Kasumi-1 (cell line): ENCODE measurements around the gene NACC2.

Experiments used
- DNase-seq, 2 experiments: peaks; one replicate each; lab custom pipeline; 2025; lab: John Stamatoyannopoulos, UW

The NACC2 gene

GRCh38 chr9:136010615-136011361 lies 84.3 kb downstream of the NACC2 start:
- no peak for DNase-seq

DNA sequence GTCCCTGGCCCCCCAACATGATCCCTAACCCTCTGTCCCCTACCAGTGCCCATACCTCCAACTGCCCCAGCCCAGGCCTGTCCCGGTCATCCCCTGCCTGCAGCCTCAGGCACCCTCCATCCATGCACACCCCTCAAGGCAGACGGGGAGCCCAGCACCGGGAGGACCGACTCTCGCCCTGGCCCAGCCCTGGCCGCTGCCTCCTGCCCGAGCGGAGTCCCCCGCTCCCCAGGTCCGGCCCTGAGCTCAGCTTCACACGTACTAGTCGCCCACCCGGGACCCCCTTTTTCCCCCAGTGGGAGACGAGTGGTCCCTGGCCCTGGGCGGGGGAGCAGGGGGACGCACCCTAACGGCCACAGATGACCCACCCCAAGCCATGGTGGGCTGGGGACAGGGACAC lies 84.9 kb downstream of the NACC2 start:
- no peak for DNase-seq

DNA sequence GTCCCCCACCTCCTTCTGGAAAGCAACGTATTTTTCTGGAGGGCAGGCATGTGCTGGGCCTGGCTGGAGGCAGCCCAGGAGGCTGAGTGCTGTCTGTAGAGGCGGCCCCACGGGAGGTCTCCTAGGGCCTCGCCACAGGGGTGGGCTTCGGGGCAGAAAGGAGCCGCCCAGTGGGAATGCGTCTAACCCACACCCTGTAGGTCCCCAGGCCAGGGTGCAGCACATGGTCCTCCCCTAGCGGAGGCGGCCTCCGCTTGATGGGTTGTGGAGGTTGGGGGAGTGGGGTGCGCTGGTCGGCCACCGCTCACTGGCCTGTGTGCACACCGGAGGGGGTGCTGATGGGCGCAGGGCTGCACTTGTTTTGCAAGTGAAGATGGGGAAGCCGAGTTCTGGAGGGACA lies 85.6 kb downstream of the NACC2 start:
- no peak for DNase-seq

- DNase-seq: no peak
Measured at GRCh38 chr9:136008693-136008997, 86.4 kb downstream of the NACC2 start.

GRCh38 chr9:136007934-136008692 lies 87.0 kb downstream of the NACC2 start:
- no peak for DNase-seq

DNA sequence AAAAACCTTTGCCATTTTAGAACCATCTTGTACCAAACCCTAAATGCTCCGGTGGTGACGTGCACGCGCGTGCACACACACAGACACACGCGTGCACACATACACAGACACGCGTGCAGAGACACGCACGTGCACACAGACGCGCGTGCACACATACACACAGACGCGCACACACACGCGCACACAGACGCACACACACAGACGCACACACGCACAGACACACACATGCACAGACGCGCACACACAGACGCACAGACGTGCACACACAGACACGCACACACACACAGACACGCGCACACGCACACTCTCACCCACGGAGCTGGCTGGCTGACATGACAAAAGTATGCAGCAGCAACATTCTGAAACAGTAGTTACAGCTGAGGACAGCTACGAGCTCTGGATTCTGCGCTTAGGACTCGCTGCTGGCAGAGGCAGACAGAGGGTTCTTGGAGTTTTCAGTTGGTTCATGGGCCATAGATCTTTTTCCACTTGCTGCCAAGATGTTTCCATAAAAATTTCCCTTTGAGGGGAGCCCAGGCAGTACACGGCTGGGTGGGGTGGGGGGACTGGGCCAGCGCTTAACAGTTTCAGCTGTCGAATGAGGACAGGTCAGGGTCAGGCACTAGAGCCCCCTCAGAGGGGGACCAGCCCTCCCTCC lies 87.7 kb downstream of the NACC2 start:
- no peak for DNase-seq

- no peak for DNase-seq
Measured at GRCh38 chr9:136006169-136006568, 88.9 kb downstream of the NACC2 start.

DNA sequence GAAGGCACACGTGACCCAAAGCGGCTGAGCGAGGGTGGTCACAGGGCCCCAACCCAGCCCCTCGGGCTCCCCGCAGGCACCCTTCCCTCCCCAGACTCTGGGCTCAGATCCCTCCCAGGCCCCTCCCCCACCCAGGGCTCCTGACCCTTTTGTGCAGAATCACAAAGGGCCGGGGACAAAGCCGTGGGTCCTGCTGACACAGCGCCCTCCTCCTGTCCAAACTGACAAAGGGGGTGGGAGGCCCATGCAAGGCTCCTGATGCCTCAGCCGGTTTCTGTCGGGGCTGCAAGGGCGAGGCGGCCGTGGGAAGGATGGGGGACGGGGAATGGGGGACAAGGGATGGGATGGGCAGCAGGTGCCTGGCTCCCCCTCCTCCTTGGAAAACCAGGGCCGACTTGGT lies 90.4 kb downstream of the NACC2 start:
- no peak for DNase-seq

DNA sequence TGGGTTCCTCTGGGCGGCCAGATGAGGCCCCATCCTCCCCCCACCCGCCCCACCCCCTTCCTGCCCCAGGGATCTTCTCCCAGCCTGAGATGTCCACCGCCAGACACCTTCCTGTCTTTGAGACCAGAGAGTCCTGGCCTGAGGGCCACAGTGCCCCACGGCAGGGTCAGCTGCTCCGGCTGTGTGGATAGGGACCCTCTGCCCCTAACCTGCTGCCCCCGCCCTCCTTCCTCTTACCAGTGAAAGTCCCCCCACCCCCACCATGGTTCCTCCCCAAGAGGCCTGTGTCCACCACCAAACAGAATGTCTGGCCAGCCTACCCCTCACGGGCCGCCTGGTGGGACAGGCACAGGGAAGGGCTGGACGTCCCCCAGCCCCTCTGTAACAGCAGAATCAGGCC lies 90.9 kb downstream of the NACC2 start:
- no peak for DNase-seq

GRCh38 chr9:136003411-136004218 lies 91.5 kb downstream of the NACC2 start:
- DNase-seq: no peak

- DNase-seq: no peak
Measured at GRCh38 chr9:136002881-136003280, 92.2 kb downstream of the NACC2 start.

DNA sequence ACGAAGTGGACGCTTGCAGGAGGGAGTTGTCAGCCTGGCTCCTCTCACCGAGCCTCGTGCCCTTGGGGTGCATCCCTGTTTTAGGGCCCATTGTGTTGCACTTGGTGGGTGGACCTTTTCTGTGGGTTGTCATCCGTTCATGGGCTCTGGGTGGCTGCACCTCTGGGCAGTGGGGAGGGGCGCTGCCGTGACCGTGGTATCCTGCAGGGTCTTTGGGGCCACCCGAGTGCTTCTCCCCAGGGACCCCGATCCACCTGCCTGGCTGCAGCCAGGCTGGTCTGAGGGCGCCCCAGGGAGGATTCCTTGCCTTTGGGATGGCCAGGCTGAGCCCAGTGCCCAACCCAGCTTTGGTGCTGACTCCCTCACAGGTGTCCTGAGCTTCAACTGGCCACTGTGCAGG lies 92.9 kb downstream of the NACC2 start:
- DNase-seq: no peak

DNA sequence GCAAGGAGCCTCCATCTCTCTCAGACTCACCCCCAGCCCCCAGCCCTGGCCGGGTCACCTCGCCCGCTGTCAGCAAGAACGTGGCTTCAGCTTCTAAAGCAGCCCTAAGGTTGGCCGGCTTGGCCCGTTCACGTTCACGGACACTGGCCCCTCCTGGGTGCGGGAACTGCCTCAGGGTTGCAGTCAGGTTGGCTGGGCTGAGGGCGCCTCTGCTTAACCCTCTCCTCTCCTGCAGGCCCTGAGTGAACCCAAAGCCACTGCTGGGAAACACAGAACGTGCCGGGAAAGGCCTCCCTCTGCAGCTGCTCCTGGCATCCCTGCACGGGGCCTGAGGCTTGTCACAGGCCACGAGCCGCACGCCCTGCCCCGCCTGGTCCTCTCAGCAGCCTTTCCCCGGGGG lies 93.9 kb downstream of the NACC2 start:
- DNase-seq: no peak

GRCh38 chr9:135998410-135999071 lies 96.5 kb downstream of the NACC2 start:
- DNase-seq: no peak

DNA sequence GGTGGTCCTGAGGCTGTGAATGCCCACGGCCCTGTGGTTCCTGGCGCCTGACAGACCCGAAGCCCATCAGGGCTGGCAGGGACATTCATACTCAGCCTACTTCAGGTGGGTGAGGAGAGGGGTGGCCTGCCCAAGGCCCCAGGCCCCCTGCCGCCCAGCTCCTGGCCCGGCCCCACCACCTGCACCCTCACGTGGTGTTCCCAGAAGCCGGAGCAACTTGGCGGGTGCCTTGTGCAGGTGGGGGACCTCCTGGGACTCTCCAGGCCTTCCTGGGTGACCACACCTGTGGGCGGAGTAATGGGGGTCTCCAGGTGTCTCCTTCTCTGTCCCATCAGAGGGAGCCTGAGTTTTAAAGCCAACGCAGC lies 97.1 kb downstream of the NACC2 start:
- no peak for DNase-seq

DNA sequence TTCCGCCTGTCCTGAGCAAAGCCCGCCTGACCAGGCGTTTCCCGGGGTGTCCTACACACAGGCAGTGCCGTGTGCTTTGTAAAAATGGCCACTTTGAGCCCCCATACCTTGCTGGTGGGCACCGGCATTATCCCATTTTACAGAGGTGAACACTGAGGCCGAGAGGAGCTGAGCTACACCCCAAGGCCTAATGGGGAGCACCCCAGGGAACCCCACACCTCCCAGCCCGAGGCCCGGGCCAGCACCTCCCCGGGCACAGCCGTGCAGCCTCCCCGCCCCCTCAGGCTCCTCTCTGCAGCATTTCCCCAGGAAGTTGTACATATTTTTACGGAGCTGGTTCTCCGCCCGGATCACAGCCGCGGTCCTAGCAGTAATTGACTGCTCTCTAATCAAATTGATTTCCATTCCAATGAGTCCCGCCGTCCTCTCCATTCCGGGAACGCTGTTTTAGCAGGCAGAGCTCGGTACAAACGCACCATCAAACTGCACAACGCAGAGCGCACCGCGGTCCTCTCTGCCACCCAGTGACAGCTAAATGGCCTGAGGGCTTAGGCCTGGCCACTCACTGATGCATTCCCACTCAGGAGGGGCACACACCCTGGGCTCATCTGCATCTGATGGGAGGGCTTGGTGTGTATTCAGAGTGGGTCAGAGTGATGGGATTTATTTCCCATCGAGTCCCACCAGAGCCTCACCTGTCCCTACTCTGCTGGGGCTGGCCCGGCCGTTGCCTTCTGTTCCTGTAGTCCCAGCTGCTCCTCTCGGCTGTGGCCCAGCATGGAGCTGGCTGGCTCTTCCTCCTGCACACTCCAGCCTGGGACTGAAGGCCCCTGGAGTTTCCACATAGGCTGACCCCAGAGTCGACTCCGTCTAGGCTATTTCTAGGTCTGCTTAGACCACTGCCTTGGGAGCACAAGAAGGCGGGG lies 97.7 kb downstream of the NACC2 start:
- DNase-seq: no peak

GRCh38 chr9:135995816-135996215 lies 99.3 kb downstream of the NACC2 start:
- no peak for DNase-seq

DNA sequence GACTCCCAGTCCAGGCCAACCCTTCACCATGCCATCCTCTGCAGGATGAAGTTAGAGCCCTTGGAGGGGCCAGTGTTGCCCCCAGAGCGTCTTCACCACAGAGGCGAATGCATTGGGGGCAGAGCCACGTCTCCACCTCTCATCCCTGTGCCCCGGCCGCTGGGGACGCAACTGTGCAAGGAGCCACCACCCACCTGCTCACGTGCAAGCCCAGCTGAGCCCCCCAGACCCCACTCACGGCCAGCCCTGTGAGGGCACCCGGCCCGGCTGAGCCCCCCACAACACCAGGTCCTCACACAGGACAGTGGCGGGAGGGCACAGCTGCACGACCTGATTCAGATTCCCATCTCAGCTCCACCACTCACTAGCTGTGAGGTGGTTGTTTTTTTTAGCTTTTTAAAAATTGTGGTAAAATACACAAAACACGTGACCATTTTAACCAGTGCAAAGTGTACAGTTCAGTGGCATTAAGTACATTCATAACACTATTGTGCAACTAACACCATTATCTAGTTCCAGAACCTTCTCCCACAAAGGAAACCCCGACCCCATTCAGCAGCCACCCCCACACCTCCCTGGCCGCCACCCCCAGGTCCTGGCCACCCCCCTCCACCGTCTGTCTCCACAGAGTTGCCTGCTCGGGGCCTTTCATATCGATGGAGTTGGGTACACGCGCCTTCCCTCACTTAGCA lies 100.4 kb downstream of the NACC2 start:
- no peak for DNase-seq

GRCh38 chr9:135993765-135994500 lies 101.2 kb downstream of the NACC2 start:
- DNase-seq: no peak

- no peak for DNase-seq
Measured at GRCh38 chr9:135993409-135993742, 101.7 kb downstream of the NACC2 start.
